HUDEP-2 (cell line): Measurements from ENCODE around the gene SLC29A1.

ENCODE experiments used
- DNase-seq, 76 experiments: peaks; one replicate each; lab custom pipeline; 2025; ENCODE audit not compliant: unreplicated experiment in 76 of 76; lab: John Stamatoyannopoulos, UW

Gene SLC29A1

GRCh38 chr6:44276667-44277640, 53.6 kb downstream of the SLC29A1 start:
- no peak for DNase-seq

- DNase-seq = no peak
Observed at GRCh38 chr6:44277763-44278162, 54.4 kb downstream of the SLC29A1 start.

GRCh38 chr6:44278315-44278714, 54.9 kb downstream of the SLC29A1 start:
- no peak for DNase-seq

GRCh38 chr6:44278774-44279697, 55.6 kb downstream of the SLC29A1 start:
- DNase-seq = no peak
